Renal pelvis (tissue), 4 donors: ENCODE data around the gene MPDZ. TPM values are rescaled to one million over a fixed set of nuclear protein-coding genes. Genes with fewer than 3 reads are reported as not detected.

ENCODE experiments used
- DNase-seq: peaks from one replicate; pipeline ENCODE4 v3.0.0-alpha.2; 2013
- polyA plus RNA-seq, 3 donors: library from polyadenylated mRNA; unstranded; fragments of 120-200 nt; gene quantifications; one replicate each; pipeline ENCODE4 v1.2.1, GENCODE V29; 2013; ENCODE audit not compliant: insufficient read length in 3 of 3

The MPDZ gene
- polyA plus RNA-seq, 3 donors = 47.5 to 57.8 (median 54.2) TPM

GRCh38 chr9:13181652-13182051, 97.8 kb downstream of the MPDZ start:
- DNase-seq = no peak

- DNase-seq = no peak
Measured at GRCh38 chr9:13179257-13179656, 100.2 kb downstream of the MPDZ start.

DNA sequence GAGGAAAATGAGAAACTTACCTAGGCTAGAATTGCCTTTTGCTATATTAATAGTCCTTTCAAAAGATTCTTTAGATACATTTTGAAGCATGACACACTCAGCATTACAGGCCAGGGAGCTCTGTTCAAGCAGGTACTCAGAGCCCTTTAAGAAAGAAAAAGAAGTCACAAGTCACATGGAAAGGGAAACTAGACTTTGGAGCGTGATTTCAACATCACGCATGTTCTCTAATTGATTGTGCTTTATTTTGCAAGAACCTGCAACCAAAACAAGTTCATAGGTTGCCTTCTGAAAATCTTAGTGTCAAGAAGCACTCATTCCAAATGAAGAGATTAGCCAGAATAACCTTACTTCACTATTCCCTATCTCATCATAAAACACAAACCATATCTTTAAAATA, 103.8 kb downstream of the MPDZ start:
- DNase-seq = no peak

- no peak for DNase-seq
Measured at GRCh38 chr9:13174906-13175639, 104.4 kb downstream of the MPDZ start.

DNA sequence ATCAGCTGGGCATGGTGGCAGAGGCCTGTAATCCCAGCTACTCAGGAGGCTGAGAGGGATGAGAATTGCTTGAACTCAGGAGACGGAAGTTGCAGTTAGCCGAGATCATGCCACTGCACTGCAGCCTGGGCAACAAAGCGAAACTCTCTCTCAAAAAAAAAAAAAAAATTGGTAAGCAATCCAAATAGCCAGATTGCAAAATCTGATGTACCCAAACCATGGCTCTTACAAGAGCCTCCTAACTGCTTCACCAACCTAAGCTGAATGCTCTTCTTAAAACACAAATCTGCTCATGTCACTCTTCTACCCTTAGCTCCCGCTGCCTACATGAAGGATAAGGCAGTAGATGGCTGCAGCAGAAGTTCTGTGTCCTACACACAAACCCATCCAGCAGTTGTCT, 105.9 kb downstream of the MPDZ start:
- DNase-seq = no peak

- DNase-seq = no peak
Measured at GRCh38 chr9:13171261-13171660, 108.2 kb downstream of the MPDZ start.

GRCh38 chr9:13166996-13167395, 112.5 kb downstream of the MPDZ start:
- DNase-seq = no peak

DNA sequence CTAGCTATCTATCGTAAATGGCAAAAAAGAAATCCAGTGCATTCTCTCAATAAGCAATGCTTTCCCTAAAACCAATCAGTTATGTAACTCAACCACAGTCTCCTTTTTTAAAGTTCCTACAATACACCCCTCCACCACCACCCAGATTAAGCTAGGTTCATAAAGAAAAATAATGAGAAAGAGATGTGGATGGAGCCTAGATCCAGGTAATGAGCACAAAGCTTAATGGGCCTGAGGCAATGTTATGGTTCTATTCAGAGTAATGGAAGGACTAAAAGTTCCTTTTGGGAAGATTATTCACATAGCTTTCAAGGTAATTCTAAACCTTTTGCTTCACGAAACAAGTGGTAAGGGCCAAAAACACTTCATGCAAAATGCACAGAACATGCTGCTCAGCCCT, 113.5 kb downstream of the MPDZ start:
- no peak for DNase-seq

GRCh38 chr9:13165236-13165945, 114.1 kb downstream of the MPDZ start:
- DNase-seq = no peak

GRCh38 chr9:13163946-13164345, 115.5 kb downstream of the MPDZ start:
- DNase-seq = no peak

DNA sequence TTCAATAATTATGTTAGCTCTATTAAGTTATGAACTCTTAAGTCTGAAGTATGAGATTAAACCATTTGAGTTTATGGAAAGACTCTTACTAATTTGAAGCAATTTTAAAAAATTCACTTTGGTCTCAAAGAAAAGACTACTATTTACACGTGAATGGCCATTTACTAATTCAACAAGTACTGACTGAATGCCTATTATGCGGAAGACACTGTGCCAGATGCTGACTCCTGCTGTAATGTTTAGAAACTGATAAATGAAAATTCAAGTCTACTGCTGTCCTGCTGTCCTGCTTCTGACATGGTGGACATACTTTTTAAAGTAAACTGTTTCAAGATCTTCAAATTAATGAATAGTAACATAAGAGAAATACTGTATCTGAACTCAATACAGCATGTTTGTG, 116.2 kb downstream of the MPDZ start:
- DNase-seq = no peak

GRCh38 chr9:13160051-13160450, 119.4 kb downstream of the MPDZ start:
- no peak for DNase-seq

DNA sequence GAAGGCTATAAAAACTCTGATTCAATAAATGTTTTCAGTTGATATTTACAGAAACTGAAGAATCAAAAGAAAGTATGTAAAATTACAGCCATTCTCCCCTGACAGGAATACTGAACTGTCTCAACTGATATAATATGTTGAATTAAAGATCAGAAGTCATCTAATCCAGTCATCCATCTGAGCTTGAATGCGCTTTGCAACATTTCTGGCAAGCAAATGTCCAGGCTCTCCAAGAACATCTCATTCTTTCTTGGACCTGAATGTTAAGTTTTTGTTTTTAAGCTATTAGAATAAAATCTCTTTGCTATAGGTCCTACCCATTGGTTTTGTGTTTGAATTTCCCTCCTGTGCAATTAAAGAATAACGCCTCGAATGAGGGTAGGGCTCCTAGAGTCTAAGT, 120.5 kb downstream of the MPDZ start:
- DNase-seq = no peak

GRCh38 chr9:13151489-13151888, 128.0 kb downstream of the MPDZ start:
- no peak for DNase-seq

GRCh38 chr9:13149454-13149853, 130.0 kb downstream of the MPDZ start:
- no peak for DNase-seq

GRCh38 chr9:13146840-13147239, 132.7 kb downstream of the MPDZ start:
- no peak for DNase-seq

GRCh38 chr9:13145340-13145739, 134.2 kb downstream of the MPDZ start:
- no peak for DNase-seq

- no peak for DNase-seq
Measured at GRCh38 chr9:13144166-13144775, 135.2 kb downstream of the MPDZ start.

GRCh38 chr9:13143281-13143680, 136.2 kb downstream of the MPDZ start:
- no peak for DNase-seq

DNA sequence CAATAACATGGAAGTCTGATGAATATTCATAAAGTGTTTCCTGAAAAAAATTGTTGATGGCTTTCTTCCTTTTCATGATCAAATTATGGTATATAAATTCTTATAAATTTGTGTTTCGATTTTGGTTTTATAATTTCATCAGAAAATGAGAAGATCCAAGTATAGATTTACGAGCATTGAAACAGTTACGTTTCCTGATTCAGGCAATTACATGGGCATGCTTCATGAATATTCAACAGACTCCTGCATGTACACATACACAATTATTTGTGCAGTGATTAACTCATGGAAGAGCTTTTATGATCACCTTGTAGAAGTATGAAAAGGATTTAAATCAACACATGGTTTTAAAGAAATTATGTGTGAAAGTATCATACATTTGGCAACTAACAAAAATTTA, 136.7 kb downstream of the MPDZ start:
- DNase-seq = no peak

- DNase-seq = no peak
Measured at GRCh38 chr9:13141629-13142028, 137.9 kb downstream of the MPDZ start.

- no peak for DNase-seq
Measured at GRCh38 chr9:13140843-13141592, 138.5 kb downstream of the MPDZ start.
